ENCODE data around the gene HSBP1.

The HSBP1 gene

DNA sequence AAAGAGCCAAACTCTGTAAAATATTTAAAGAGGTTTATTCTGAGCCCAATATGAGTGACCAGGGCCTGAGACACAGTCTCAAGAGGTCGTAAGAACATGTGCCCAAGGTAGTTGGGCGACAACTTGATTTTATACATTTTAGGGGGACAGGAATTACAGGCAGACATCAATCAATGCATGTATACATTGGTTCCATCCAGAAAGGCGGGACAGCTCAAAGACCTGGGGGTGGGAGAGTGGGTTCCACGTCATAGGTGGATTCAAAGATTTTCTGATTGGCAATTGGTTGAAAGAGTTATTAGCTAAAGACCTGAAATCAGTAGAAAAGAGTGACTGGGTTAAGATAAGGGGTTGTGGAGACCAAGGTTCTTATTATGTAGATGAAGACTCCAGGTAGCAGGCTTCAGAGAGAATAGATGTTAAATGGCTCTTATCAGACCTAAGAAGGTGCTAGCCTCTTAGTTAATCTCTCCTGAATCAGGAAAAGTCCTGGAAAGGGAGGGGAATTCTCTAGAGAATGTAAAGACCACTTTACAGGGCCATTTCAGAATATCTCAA is 32.4 kb downstream of the HSBP1 start:
- no peak for DNase-seq

DNA sequence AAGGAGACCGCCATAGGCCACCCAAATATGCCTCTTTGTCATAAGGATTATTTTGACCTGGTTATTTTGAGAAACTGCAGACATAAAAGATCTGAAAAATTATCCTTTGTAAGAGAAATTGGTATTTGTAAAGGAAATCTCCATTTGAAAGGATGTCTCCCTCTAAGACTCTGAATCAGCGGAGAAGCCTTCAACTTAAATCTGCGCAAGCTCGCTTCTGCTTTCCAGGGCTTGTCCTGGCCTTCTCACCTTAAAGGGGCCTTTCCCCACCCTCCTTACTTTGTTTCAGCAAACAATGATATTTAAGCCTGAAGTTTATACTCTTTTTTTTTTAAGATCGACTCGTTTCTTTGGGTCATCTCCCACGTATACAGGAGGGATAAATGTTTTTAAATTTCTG is 34.5 kb downstream of the HSBP1 start:
- DNase-seq = no peak

DNA sequence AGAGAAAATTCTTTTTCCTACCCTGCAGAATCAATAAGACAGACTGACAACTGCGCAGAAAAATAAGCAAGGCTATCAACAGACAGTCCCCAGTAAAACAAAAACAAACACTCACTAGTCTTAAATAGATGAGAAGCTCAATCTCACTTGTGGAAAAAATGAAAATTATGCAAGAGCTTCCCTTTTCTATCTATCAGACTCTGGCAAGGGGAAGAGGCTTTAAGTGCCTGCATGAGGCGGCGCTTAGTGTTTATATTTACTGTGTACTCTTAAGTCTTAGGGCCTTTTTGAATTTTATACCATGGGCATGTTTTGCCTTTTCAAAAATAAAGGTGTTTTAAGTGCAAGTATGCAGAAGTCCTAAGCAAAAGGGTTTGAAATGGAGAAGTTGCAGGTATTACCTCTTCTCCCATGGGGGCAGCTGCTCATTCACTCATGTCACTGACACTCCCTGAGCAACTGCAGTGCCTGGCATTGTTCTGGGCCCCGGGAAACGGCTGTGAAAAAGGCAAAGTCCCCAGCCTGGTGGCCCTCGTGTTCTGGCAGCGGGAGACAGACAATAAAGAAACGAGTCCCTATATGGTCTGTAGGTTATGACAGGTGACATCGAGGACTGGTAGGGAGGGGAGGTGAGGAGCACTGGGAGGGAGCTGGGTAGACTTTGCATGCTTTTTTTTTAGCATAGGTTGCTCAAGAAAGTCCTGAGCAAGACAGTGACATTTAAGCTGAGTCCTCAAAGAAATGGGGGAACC is 35.2 kb downstream of the HSBP1 start:
- DNase-seq = peak; percentile 1

DNA sequence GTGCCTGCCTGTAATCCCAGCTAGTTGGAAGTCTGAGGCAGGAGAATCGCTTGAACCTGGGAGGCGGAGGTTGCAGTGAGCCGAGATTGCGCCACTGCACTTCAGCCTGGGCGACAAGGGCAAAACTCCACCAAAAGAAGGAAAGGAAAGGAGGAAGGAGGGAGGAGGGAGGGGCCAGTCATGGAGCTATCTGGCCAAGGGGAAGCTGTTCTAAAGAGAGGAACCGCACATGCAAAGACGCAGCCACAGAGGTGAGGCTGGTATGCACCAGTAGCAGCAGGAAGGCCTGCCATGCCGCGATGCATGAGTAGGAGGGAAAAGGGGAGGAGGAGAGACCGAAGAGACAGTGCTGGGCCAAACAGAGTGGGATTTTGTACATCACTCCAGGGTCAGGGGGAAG is 35.9 kb downstream of the HSBP1 start:
- no peak for DNase-seq

DNA sequence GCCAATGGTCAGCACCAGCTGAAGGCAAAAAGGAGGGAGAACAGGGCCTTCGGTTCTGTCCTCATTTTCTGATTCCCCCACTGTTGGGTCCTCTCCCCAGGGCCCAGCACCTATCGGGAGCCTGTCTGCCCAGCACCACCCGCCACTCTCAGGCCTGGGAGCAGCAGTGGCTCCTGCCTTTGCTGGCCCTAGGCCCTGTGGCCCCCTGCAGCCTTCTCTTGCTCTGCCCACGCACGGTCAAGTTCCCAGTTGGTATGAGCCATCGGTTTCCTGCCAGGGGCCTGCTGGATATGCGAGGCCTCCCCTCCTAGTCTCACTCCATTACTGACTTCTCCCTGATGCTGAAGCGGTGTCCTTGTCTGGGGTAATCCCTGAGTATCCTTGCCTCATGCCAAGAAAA is 37.5 kb downstream of the HSBP1 start:
- no peak for DNase-seq

DNA sequence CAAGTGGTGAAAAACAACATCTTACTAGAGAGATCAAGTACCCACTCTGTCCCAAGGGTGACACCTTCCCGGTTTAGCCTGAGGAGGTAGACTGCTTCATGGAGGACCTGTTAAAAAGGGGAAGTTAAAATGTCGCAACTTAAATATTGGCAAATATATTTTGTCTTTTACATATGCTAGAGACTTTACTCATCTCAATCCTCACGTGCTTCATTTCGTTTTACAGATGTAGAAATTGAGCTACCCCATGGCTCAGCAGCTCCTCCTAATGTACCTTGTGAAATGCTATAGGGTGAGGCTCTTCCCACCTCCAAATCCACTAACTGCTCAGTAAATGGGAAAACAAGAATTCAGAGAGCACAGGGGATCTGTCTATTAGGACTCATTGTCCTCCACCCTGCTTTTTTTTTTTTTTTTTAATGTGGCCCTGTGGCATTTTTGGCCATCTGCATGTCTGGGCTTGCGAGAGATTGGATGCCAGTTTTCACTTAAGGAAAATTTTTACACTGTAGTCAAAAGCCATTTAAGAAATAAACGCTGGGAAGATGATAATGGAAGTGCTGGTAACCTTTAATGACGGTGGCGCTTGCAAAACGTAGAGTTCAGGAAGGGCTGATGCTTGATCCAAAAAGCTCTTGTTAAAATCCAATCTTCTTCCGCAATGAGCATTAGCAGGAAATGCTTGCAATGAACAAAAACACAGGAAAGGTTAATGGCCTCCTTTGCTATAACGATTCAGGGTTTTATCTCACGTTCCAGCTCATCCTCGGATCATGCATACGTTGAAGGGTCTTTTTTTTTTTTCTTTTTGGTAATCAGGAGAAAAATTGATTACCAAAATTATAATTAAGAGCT is 39.8 kb downstream of the HSBP1 start:
- DNase-seq = no peak

DNA sequence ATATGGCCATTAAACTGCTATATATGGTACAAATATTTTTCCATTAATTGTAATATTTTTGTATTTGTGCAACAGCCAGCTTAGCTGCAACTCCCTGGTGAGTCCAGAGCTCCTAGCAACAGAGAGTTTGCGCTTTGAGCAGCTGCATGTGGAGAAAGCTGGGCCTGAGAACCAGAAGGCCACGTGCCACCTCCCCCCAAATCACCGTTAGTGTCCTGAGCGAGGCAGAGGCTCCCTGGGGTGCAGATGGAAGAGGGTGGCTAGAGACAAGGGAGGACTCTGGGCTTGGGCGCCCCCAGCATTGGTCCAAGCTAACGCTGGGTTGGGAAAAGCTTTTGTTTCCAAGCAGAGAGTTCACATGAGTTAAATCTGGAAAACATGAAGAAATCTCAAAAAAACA is 41.6 kb downstream of the HSBP1 start:
- DNase-seq = no peak

DNA sequence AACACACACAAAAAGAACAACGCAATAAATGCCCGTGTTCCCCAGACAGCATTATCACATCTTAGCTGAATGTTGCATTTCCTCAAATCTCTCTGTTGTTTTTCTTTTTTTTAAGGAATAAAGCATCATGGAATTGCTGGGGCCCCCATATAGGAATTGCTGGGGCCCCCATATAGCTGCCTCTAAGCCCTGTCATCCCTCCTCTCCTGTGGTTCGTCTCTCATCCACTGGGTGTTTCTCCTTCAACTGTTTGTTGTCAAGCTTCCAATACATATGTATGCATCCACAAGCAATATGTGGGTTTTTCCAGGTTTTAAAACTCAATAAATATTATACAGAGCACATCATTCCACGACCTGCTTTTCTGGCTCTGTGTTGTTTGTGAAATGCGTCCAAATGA is 43.2 kb downstream of the HSBP1 start:
- DNase-seq = no peak

DNA sequence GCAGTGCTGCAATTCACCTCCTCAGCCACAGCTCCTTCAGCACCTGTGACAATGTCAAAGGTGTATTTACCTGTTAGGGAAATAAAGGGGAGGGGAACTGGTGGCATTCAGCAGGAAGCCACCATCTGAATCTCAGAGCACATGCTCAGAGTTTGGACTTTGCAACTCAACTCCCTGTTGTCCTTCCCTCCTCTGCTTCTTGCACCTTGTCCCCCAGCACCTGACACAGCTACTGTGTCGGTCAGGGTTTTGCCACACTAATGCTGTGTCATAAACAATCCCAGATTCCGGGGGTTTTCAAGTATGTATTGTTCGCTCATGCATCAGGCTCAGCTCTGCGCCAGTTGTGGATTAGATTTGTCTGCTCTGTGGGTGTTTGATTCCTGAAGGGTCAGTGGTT is 43.7 kb downstream of the HSBP1 start:
- DNase-seq = no peak

DNA sequence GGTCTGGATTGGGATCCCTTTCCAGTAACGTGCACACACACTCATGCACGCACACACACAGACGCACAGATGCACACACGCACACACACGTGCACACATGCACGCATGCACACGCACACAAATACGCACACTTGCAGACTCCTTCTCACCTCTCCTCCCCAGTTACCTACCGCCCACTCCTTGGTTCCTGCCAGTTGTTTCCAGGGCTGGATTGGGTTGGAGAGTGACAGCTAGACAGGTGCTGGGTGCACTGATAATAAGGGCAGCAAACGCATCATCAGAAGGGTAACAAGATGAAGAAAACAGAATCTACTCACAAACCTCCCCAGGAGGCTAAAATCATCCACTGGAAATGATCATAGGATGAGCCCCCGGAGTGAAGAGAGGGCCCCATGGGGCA is 45.0 kb downstream of the HSBP1 start:
- DNase-seq = no peak

DNA sequence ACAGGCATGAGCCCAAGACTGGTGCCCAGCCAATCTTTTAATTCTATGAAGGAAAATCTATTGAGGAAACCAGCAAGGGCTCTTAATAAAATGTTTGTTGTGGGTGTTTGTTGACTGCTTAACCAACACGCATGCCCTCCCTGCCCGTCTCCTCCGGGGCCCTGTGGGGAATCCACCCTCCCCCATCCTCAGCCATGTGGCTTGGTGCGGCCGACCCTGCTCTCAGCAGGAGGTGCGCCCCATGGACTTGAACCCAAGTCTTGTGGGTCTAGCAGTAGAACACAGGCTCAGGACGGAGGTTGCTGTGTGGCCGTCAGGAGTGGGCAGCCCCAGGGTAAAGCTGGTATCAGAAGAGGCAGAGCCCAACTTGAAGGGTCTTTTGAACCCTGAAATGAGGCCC is 46.1 kb downstream of the HSBP1 start:
- DNase-seq = no peak

DNA sequence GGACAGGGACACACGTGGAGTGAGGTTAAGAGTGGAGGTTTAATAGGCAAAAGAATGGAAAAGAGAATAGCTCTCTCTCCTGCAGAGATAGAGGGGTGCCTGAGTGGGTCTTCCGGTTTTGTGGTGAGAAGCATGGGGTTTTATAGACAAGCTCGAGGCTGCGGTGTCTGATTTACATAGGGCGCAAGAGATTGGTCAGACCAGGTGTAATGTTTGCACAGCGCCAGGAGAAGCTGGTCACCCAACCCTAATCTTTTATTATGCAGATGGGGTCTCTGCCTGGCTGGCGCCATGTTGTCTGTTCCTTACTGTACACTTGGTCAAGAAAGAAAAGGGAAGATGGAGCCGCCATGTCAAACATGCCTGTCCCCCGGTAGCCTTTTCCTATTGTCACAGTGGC is 46.6 kb downstream of the HSBP1 start:
- DNase-seq = no peak

DNA sequence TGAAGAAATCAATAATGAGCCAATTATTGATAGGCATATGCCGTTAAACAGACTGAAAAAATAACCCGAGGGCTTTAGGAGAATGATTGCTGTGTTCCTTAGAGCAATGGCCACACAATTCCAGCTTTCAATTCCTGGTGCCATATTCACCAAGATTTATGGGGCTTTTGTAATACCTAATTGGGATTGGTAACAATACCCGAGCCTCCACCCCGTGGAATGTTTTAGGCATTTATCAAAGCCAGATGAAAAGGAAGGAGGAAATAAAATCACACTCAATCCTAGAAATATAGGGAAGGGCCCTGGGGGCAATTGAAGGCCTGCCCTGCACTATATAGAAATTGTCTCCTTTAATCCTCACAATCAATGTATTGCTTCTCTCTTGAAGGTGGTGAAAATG is 49.0 kb downstream of the HSBP1 start:
- DNase-seq = no peak

DNA sequence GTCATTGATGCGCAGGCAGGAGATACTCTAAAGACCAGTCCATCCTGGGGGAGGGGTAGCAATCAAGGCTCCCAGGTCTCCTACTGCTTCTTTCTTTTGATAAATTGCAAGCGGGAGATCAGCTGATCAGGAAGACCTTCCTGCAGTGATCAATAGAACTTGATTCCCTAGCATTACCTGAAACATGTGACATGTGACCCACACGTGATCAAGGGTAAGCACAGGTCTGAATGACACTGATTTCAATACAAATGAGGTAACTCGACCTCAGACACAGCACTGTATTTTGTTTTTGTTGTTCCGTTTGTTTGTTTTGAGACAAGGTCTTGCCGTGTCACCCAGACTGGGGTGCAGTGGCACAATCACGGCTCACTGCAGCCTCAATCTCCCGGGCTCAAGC is 51.5 kb downstream of the HSBP1 start:
- no peak for DNase-seq

DNA sequence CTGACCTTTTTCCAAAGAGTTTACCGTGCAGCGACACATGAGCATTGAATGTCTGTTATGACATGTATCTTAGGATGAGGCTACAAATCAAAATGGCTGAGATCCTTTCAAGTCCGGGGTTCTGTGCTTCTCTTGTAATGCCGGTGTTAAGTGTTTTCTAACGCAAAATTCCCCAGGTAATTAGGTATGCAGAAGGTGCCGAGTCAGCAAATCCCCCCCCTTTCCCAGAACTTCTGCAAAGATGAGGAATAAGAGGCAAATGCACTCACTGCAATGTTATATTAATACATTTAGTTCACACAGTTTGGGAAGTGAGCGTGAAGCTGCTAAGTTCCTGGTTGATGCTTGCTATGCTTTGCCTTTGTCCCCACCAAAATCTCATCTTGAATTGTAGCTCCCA is 54.9 kb downstream of the HSBP1 start:
- no peak for DNase-seq

DNA sequence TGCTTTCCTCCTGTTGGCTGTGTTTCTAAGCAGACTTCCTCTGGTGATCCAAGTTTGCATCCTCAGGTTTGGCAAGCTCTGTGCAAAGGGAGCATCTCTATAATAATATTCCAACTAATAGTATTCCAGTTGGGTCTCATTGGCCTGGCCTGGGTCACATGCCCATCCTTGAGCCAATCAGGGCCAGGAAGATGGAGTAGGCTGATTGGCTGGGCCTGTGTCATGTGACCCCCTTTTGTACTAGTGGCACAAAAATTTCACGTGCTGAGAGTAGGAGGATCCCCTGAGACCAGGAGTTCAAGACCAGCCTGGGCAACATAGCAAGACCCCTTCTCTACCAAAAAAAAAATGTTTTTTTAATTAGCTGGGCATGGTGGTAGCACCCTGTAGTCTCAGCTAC is 55.9 kb downstream of the HSBP1 start:
- no peak for DNase-seq

All from NCI-H1694 treated with DMSO at 0.1 percent for 48 hours (cell line).